CD4-positive, alpha-beta memory T cell (primary cell): ENCODE results near the gene DAAM1. TPM values are rescaled to one million over a fixed set of nuclear protein-coding genes. Genes with fewer than 3 reads are reported as not detected.

Experiments used
- CTCF ChIA-PET: fragments of 350-600 bp; sonication (Branson Sonifier 250); formaldehyde crosslinking; loops from one replicate; lab custom pipeline; 2021; ENCODE audit warnings: inconsistent platforms; ENCODE audit not compliant: partially characterized antibody; lab: Charles Lee
- POLR2A ChIA-PET: fragments of 350-600 bp; sonication (Branson Sonifier 250); formaldehyde crosslinking; loops from one replicate; lab custom pipeline; 2021; ENCODE audit not compliant: partially characterized antibody; lab: Charles Lee
- DNase-seq, 5 donors: peaks; one replicate each; pipeline versions ENCODE4 v3.0.0 to v3.0.0-alpha.2; 2020 to 2022; ENCODE audit warnings: mixed read lengths in 1 of 5
- H3K27ac ChIP-seq: one replicate; pipeline ENCODE4 v1.7.0; 2013; ENCODE audit warnings: low read depth, low read length
- H3K27me3 ChIP-seq: 2 replicates; pipeline ENCODE4 v1.7.0; 2013; ENCODE audit warnings: mild to moderate bottlenecking, low read length, moderate library complexity; ENCODE audit not compliant: insufficient read depth
- H3K36me3 ChIP-seq: 2 replicates; pipeline ENCODE4 v1.7.0; 2013; ENCODE audit warnings: mild to moderate bottlenecking, low read length, moderate library complexity; ENCODE audit not compliant: insufficient read depth
- H3K4me1 ChIP-seq: 2 replicates; pipeline ENCODE4 v1.7.0; 2013; ENCODE audit warnings: mild to moderate bottlenecking, low read length, moderate library complexity; ENCODE audit not compliant: insufficient read depth
- H3K4me3 ChIP-seq, 2 donors: one replicate each; pipeline ENCODE4 v1.7.0; 2013; ENCODE audit warnings: low read length in 2 of 2, mild to moderate bottlenecking in 1 of 2
- H3K9me3 ChIP-seq, 2 donors: one replicate each; pipeline ENCODE4 v1.7.0; 2013; ENCODE audit warnings: low read length in 2 of 2, control low read depth in 1 of 2; ENCODE audit not compliant: control insufficient read depth in 1 of 2
- H3K27ac Mint-ChIP-seq, 7 donors: one replicate each; pipeline ENCODE4 v1.8.0; 2020 to 2021; ENCODE audit warnings: mixed read lengths in 7 of 7, mild to moderate bottlenecking in 6 of 7, inconsistent platforms in 3 of 7, moderate library complexity in 3 of 7
- H3K27me3 Mint-ChIP-seq, 2 donors: one replicate each; pipeline ENCODE4 v1.8.0; 2020 to 2021; ENCODE audit warnings: mixed read lengths in 2 of 2
- H3K36me3 Mint-ChIP-seq, 2 donors: one replicate each; pipeline ENCODE4 v1.8.0; 2020 to 2021; ENCODE audit warnings: mixed read lengths in 2 of 2, inconsistent platforms in 1 of 2, mild to moderate bottlenecking in 1 of 2
- H3K4me1 Mint-ChIP-seq, 4 donors: one replicate each; pipeline ENCODE4 v1.8.0; 2020 to 2021; ENCODE audit warnings: mixed read lengths in 4 of 4, mild to moderate bottlenecking in 1 of 4
- H3K4me3 Mint-ChIP-seq, 8 donors: one replicate each; pipeline ENCODE4 v1.8.0; 2020 to 2021; ENCODE audit warnings: mixed read lengths in 8 of 8, mild to moderate bottlenecking in 7 of 8, moderate library complexity in 6 of 8, inconsistent platforms in 3 of 8
- H3K9me3 Mint-ChIP-seq, 8 donors: one replicate each; pipeline ENCODE4 v1.8.0; 2020 to 2021; ENCODE audit warnings: mixed read lengths in 8 of 8, mild to moderate bottlenecking in 5 of 8, inconsistent platforms in 3 of 8, moderate library complexity in 1 of 8
- intact Hi-C: fragments of 100-400 bp; cut with micrococcal nuclease; formaldehyde crosslinking; loops from one replicate; pipeline ENCODE4 v1.15.1; 2023
- polyA plus RNA-seq, 2 donors: library from polyadenylated mRNA; unstranded; fragments of 300-500 nt; fragmentation: Illumina TruSeq; gene quantifications; one replicate each; pipeline ENCODE4 v1.2.3, GENCODE V29; 2021
- total RNA-seq, 2 experiments: library from RNA; stranded (reverse); gene quantifications; one replicate each; pipeline ENCODE4 v1.2.3, GENCODE V29; 2021

The DAAM1 gene
- total and polyA plus RNA-seq, 4 experiments from 2014 or later = 5.4 to 25.6 (median 20.0) TPM

DNA sequence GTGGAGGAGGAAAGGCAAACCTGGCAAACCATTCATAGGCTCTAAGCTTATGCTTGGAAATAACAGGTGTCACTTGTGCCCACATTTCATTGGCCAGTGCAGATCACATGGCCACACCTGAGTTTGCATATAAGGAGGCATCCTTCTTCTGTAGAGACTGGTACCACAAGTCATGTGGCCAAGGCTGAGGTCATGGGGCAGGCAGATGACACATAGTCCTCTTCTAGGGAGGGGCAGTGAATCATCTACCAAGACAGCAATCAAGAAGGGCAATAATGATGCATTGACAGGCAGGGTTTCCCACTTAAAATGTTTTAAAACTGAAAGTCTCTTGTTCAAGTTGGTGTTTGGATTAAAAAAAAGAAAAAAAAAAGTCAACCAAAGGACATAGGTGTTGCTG, 77.3 kb downstream of the DAAM1 start:
- ChIA-PET POLR2A (no interaction called here), CTCF (no interaction called here)
- Histone ChIP-seq H3K27me3 (no peaks in the 10 kb centered on the region), H3K9me3 (no peaks in the 10 kb centered on the region), H3K4me1 (no peaks in the 10 kb centered on the region), H3K27ac (no peak overlapping the region), H3K4me3 (no peak overlapping the region), H3K36me3 (no peaks in the 10 kb centered on the region)
- H3K4me1 Mint-ChIP-seq = no peaks in the 10 kb centered on the region
- no peak overlapping the region for H3K27ac Mint-ChIP-seq
- peaks cover 51 to 69% of the 10 kb centered on the region in 2 donors for H3K36me3 Mint-ChIP-seq
- H3K9me3 Mint-ChIP-seq = no peaks in the 10 kb centered on the region
- no peaks in the 10 kb centered on the region for H3K27me3 Mint-ChIP-seq
- no peak overlapping the region for H3K4me3 Mint-ChIP-seq
- no peak for DNase-seq
- intact Hi-C loops = no loop called here

DNA sequence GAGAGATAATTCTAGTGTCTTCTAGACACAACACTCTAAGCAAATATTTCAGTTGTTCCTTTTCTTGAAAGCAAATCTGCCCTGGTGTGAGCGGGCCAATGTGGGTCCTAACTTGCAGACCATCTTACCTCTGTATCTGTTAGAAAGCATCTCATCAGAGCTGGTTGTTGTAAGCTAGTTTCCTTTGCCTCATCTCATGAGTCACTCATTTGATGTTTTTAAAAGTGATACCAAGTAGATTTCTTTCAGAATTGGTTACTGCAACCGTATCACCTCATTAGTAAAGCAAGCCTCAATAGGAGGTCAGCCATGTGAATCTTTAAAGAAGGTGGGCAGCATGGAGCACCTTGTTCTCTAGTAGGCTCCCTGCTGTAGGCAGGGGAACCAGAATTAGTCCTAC, 78.6 kb downstream of the DAAM1 start:
- ChIA-PET CTCF (no interaction called here), POLR2A (no interaction called here)
- no peaks in the 10 kb centered on the region for H3K9me3 Mint-ChIP-seq
- no peak overlapping the region for H3K27ac ChIP-seq
- no peaks in the 10 kb centered on the region for H3K9me3 ChIP-seq
- no peak overlapping the region for H3K4me3 Mint-ChIP-seq
- peaks cover 51 to 69% of the 10 kb centered on the region in 2 donors for H3K36me3 Mint-ChIP-seq
- intact Hi-C loops = no loop called here
- H3K4me1 Mint-ChIP-seq = no peaks in the 10 kb centered on the region
- H3K27me3 Mint-ChIP-seq = no peaks in the 10 kb centered on the region
- no peak overlapping the region for H3K4me3 ChIP-seq
- H3K27ac Mint-ChIP-seq = no peak overlapping the region
- no peaks in the 10 kb centered on the region for H3K27me3 ChIP-seq
- H3K36me3 ChIP-seq = no peaks in the 10 kb centered on the region
- H3K4me1 ChIP-seq = no peaks in the 10 kb centered on the region
- DNase-seq = no peak

DNA sequence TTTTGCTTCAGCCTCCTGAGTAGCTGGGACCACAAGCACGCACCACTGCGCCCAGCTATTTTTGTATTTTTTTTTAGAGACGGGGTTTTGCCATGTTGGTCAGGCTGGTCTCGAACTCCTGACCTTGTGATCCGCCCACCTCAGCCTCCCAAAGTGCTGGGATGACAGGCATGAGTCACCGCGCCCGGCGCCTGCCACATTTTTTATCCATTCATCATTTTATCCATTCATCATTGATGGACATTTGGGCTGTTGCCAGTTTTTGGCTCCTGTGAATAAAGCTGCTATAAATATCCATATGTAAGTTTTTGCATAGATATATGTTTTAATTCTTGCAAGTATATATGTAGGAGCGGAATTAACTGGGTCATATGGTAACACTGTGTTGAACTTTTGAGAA, 79.5 kb downstream of the DAAM1 start:
- ChIA-PET POLR2A (no interaction called here), CTCF (interaction anchor here (0.7 kb wide), 1 partner anchor 139 kb away, joined by 3 read pairs; no protein-coding TSS in a partner anchor)
- H3K36me3 ChIP-seq = no peaks in the 10 kb centered on the region
- DNase-seq = no peak
- Mint-ChIP-seq H3K9me3 (no peaks in the 10 kb centered on the region), H3K4me1 (no peaks in the 10 kb centered on the region), H3K4me3 (no peak overlapping the region), H3K36me3 (peaks cover 48 to 68% of the 10 kb centered on the region in 2 donors), H3K27me3 (no peaks in the 10 kb centered on the region), H3K27ac (no peak overlapping the region)
- H3K27ac ChIP-seq = no peak overlapping the region
- H3K4me3 ChIP-seq = no peak overlapping the region
- H3K9me3 ChIP-seq = no peaks in the 10 kb centered on the region
- H3K27me3 ChIP-seq = no peaks in the 10 kb centered on the region
- no peaks in the 10 kb centered on the region for H3K4me1 ChIP-seq
- intact Hi-C loops = no loop called here

DNA sequence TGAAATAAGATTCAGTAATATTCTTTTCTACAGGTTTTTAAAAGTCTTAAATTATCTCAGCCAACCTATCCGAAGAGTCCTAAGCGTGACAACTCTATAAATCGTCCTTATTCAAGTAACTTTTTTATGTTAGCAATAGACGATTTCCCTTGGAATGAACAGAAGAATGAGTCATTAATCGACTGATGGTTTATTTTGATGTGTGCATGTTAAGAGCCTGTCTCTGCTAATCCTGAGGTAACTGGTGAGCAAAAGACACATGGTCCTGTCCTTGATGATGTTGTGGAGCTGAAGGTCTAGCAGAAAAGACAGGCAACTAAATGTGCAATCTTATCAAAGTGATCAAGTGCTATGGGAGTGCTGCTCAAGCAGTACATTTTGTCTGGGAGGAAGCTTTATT, 80.4 kb downstream of the DAAM1 start:
- Mint-ChIP-seq H3K27ac (peak overlapping the region in 1 of 7 donors; percentile 26), H3K27me3 (no peaks in the 10 kb centered on the region), H3K9me3 (no peaks in the 10 kb centered on the region), H3K36me3 (peaks cover 42 to 61% of the 10 kb centered on the region in 2 donors), H3K4me1 (peaks cover 0 to 2% (median under 1%) of the 10 kb centered on the region in 4 donors), H3K4me3 (no peak overlapping the region)
- Histone ChIP-seq H3K4me3 (no peak overlapping the region), H3K4me1 (no peaks in the 10 kb centered on the region), H3K27ac (no peak overlapping the region), H3K36me3 (no peaks in the 10 kb centered on the region), H3K9me3 (no peaks in the 10 kb centered on the region), H3K27me3 (no peaks in the 10 kb centered on the region)
- intact Hi-C loops = no loop called here
- DNase-seq = no peak
- ChIA-PET CTCF (no interaction called here), POLR2A (no interaction called here)

DNA sequence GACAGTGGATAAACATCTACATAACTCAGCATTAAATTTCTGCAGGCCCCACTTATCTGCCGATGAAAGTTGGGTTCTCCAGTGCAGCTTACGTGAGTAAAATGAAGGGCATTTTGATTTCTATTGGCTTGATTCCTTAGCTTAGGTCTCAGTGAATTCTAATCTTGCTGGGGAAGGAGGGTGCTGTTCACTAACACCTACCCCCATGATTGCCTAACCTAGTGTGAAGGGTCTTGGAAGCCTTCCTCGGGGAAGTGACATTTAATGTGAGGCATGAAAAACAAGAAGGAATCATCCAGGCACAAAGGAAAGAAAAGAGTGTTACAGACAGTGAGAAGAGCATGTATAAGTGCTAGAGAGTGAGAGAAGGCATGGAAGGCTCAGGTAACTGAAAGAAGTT, 81.0 kb downstream of the DAAM1 start:
- no peaks in the 10 kb centered on the region for H3K27me3 ChIP-seq
- H3K27ac ChIP-seq = no peak overlapping the region
- ChIA-PET POLR2A (no interaction called here), CTCF (no interaction called here)
- no peak for DNase-seq
- no peak overlapping the region for H3K27ac Mint-ChIP-seq
- H3K27me3 Mint-ChIP-seq = no peaks in the 10 kb centered on the region
- H3K9me3 ChIP-seq = no peaks in the 10 kb centered on the region
- intact Hi-C loops = no loop called here
- no peaks in the 10 kb centered on the region for H3K36me3 ChIP-seq
- H3K4me1 Mint-ChIP-seq = peaks cover 2 to 6% (median 3%) of the 10 kb centered on the region in 4 donors
- no peak overlapping the region for H3K4me3 Mint-ChIP-seq
- H3K9me3 Mint-ChIP-seq = no peaks in the 10 kb centered on the region
- H3K36me3 Mint-ChIP-seq = peaks cover 36 to 55% of the 10 kb centered on the region in 2 donors
- no peak overlapping the region for H3K4me3 ChIP-seq
- peaks cover under 1% of the 10 kb centered on the region for H3K4me1 ChIP-seq

DNA sequence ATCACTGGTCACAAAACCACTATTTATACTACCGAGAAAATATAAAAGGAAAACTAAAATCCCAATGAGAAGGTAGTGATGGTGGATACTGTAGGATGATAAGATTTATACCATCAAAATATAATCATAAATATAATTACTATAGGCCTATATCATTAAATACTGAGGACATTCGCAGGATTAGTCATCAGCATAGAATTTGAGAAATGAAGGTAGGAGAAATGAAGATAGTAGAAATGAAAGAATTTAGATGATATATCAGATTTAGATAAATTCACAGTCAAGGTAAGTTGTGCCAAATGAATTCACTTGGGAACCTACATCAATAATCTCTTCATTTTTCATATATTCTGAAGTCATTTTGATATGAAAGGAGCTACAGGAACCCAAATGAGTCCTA, 82.8 kb downstream of the DAAM1 start:
- ChIA-PET POLR2A (no interaction called here), CTCF (no interaction called here)
- H3K27ac ChIP-seq = no peak overlapping the region
- H3K27me3 ChIP-seq = no peaks in the 10 kb centered on the region
- no peak overlapping the region for H3K4me3 Mint-ChIP-seq
- no peak overlapping the region for H3K4me3 ChIP-seq
- H3K9me3 Mint-ChIP-seq = no peaks in the 10 kb centered on the region
- H3K36me3 Mint-ChIP-seq = peaks cover 18 to 38% of the 10 kb centered on the region in 2 donors
- H3K36me3 ChIP-seq = no peaks in the 10 kb centered on the region
- intact Hi-C loops = no loop called here
- H3K4me1 ChIP-seq = peaks cover 6% of the 10 kb centered on the region
- peaks cover 7 to 17% (median 12%) of the 10 kb centered on the region in 4 donors for H3K4me1 Mint-ChIP-seq
- H3K27me3 Mint-ChIP-seq = no peaks in the 10 kb centered on the region
- no peaks in the 10 kb centered on the region for H3K9me3 ChIP-seq
- DNase-seq = no peak
- no peak overlapping the region for H3K27ac Mint-ChIP-seq

DNA sequence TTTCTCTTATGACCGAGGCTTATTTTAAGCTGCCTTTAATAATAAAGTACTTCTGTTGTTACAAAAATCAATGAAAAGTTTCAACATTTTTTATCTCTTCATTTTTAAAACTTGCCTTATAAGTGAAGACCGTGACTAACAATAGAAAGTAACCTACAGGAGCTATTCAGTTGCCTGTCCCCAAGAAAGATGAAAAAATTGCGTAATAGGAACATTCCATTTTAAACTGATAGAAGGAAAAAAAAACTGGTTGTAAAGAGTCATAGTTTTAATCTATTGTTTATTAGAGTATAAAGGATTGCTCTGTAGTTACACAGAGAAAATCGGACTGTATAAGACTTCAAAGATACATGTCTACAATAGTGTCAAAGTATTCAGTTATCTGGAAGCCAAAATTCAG, 83.3 kb downstream of the DAAM1 start:
- peaks cover 18 to 34% of the 10 kb centered on the region in 2 donors for H3K36me3 Mint-ChIP-seq
- CTCF ChIA-PET = no interaction called here
- no peaks in the 10 kb centered on the region for H3K27me3 ChIP-seq

DNA sequence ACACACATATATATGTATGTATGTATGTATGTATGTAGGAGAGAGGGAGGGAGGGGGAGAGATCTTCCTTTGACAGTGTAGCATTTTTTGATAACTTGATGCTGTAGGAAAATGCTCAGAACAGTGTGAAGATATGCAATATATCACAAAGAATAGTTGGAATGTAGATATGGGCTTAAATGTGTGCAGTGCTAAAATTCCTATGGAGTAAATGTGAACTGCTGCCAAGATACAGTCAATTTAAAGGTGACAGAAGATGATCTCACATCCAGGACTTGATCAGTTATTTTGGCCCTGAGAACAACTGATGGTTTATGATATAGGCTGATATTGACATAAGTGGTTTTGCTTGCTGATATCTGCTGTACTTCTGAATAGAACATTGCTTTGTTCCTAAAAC, 84.2 kb downstream of the DAAM1 start:
- ChIA-PET CTCF (no interaction called here), POLR2A (no interaction called here)
- H3K27me3 Mint-ChIP-seq = no peaks in the 10 kb centered on the region
- H3K9me3 Mint-ChIP-seq = no peaks in the 10 kb centered on the region
- H3K4me1 Mint-ChIP-seq = peaks cover 7 to 17% (median 12%) of the 10 kb centered on the region in 4 donors
- H3K27ac ChIP-seq = no peak overlapping the region
- peak overlapping the region in 1 of 7 donors; percentile 32 for H3K27ac Mint-ChIP-seq
- DNase-seq = no peak
- intact Hi-C loops = no loop called here
- no peaks in the 10 kb centered on the region for H3K27me3 ChIP-seq
- H3K4me1 ChIP-seq = peaks cover 6% of the 10 kb centered on the region
- H3K4me3 Mint-ChIP-seq = no peak overlapping the region
- no peak overlapping the region for H3K4me3 ChIP-seq
- H3K36me3 Mint-ChIP-seq = peaks cover 13 to 26% of the 10 kb centered on the region in 2 donors
- H3K36me3 ChIP-seq = no peaks in the 10 kb centered on the region
- H3K9me3 ChIP-seq = no peaks in the 10 kb centered on the region

More for the DNA sequence above, 83.3 kb downstream of the DAAM1 start:
- POLR2A ChIA-PET = no interaction called here
- Histone ChIP-seq H3K36me3 (no peaks in the 10 kb centered on the region), H3K4me1 (peaks cover 6% of the 10 kb centered on the region), H3K4me3 (no peak overlapping the region), H3K9me3 (no peaks in the 10 kb centered on the region), H3K27ac (no peak overlapping the region)
- DNase-seq = no peak
- intact Hi-C loops = no loop called here
- Mint-ChIP-seq H3K4me3 (no peak overlapping the region), H3K27ac (no peak overlapping the region), H3K9me3 (no peaks in the 10 kb centered on the region), H3K4me1 (peaks cover 7 to 17% (median 12%) of the 10 kb centered on the region in 4 donors), H3K27me3 (no peaks in the 10 kb centered on the region)
